Activated naive CD8-positive, alpha-beta T cell (primary cell): ENCODE results near the gene GTPBP6.
"Not testable (repeated sequence)": the region's sequence is repeated elsewhere in the genome, so short reads cannot be mapped to it uniquely, and the experiment has no call there.

Source experiments
- H3K27ac Mint-ChIP-seq: one replicate; pipeline ENCODE4 v1.8.0; 2021; ENCODE audit warnings: mixed read lengths
- H3K27me3 Mint-ChIP-seq: one replicate; pipeline ENCODE4 v1.8.0; 2021; ENCODE audit warnings: mixed read lengths
- H3K36me3 Mint-ChIP-seq: one replicate; pipeline ENCODE4 v1.8.0; 2021; ENCODE audit warnings: mixed read lengths
- H3K4me1 Mint-ChIP-seq: one replicate; pipeline ENCODE4 v1.8.0; 2021; ENCODE audit warnings: low read depth, mixed read lengths
- H3K4me3 Mint-ChIP-seq: one replicate; pipeline ENCODE4 v1.8.0; 2021; ENCODE audit warnings: mild to moderate bottlenecking, mixed read lengths
- H3K9me3 Mint-ChIP-seq: one replicate; pipeline ENCODE4 v1.8.0; 2021; ENCODE audit warnings: low read depth, mixed read lengths

GTPBP6 gene

DNA sequence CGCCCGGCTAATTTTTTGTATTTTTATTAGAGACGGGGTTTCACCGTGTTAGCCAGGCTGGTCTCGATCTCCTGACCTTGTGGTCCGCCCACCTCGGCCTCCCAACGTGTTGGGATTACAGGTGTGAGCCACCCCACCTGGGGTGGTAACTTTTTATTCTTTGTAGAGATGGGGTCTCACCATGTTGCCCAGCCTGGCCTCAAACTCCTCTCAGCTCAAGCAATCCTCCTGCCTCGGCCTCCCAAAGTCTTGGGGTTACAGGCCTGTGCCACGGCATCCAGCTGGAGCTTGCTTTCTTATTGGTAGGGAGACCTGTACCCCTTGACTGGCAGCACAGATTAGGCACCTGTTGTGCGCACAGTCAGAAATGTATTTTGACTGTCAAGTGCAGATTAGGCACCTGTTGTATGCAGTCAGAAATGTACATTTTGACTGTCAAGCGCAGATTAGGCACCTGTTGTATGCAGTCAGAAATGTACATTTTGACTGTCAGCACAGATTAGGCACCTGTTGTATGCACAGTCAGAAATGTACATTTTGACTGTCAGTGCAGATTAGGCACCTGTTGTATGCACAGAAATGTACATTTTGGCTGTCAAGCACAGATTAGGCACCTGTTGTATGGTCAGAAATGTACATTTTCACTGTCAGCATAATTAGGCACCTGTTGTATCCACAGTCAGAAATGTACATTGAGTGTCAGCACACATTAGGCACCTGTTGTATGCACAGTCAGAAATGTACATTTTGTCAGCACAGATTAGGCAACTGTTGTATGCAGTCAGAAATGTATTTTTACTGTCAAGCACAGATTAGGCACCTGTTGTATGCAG lies 12.6 kb downstream of the GTPBP6 start:
- not testable (repeated sequence) for H3K36me3 Mint-ChIP-seq, H3K9me3 Mint-ChIP-seq, H3K4me3 Mint-ChIP-seq, H3K4me1 Mint-ChIP-seq, H3K27me3 Mint-ChIP-seq, H3K27ac Mint-ChIP-seq

- no peaks in the 10 kb centered on the region for H3K4me1 Mint-ChIP-seq
- H3K27ac Mint-ChIP-seq, result no peak overlapping the region
- no peaks in the 10 kb centered on the region for H3K36me3 Mint-ChIP-seq
- H3K9me3 Mint-ChIP-seq, result no peaks in the 10 kb centered on the region
- no peaks in the 10 kb centered on the region for H3K27me3 Mint-ChIP-seq
- no peak overlapping the region for H3K4me3 Mint-ChIP-seq
These were observed 15.6 kb downstream of the GTPBP6 start for GRCh38 chrX:302975-303374.

DNA sequence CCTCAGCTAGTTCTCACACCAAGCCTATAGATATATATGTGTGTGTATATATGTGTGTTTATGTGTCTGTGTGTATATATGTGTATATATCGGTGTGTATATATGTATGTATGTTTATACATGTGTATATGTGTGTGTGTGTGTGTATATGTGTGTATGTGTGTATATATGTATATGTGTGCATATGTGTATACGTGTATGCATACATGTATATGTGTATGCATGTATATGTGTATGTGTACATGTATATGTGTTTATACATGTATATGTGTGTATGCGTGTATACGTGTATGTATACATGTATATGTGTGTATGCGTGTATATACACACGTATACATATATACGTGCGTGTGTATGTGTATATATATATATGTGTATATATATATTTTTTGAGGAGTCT lies 18.3 kb downstream of the GTPBP6 start:
- no peaks in the 10 kb centered on the region for H3K9me3 Mint-ChIP-seq
- H3K27me3 Mint-ChIP-seq, result no peaks in the 10 kb centered on the region
- no peaks in the 10 kb centered on the region for H3K4me1 Mint-ChIP-seq
- H3K36me3 Mint-ChIP-seq, result no peaks in the 10 kb centered on the region
- H3K27ac Mint-ChIP-seq, result no peak overlapping the region
- H3K4me3 Mint-ChIP-seq, result no peak overlapping the region

GRCh38 chrX:298993-299392 lies 19.6 kb downstream of the GTPBP6 start:
- no peaks in the 10 kb centered on the region for H3K27me3 Mint-ChIP-seq
- no peak overlapping the region for H3K4me3 Mint-ChIP-seq
- no peaks in the 10 kb centered on the region for H3K4me1 Mint-ChIP-seq
- no peak overlapping the region for H3K27ac Mint-ChIP-seq
- H3K36me3 Mint-ChIP-seq, result no peaks in the 10 kb centered on the region
- no peaks in the 10 kb centered on the region for H3K9me3 Mint-ChIP-seq

- Mint-ChIP-seq H3K27ac (no peak overlapping the region), H3K9me3 (no peaks in the 10 kb centered on the region), H3K4me1 (no peaks in the 10 kb centered on the region), H3K27me3 (no peaks in the 10 kb centered on the region), H3K36me3 (peaks cover 5% of the 10 kb centered on the region), H3K4me3 (no peak overlapping the region)
These were observed 23.5 kb downstream of the GTPBP6 start for GRCh38 chrX:295136-295535.

DNA sequence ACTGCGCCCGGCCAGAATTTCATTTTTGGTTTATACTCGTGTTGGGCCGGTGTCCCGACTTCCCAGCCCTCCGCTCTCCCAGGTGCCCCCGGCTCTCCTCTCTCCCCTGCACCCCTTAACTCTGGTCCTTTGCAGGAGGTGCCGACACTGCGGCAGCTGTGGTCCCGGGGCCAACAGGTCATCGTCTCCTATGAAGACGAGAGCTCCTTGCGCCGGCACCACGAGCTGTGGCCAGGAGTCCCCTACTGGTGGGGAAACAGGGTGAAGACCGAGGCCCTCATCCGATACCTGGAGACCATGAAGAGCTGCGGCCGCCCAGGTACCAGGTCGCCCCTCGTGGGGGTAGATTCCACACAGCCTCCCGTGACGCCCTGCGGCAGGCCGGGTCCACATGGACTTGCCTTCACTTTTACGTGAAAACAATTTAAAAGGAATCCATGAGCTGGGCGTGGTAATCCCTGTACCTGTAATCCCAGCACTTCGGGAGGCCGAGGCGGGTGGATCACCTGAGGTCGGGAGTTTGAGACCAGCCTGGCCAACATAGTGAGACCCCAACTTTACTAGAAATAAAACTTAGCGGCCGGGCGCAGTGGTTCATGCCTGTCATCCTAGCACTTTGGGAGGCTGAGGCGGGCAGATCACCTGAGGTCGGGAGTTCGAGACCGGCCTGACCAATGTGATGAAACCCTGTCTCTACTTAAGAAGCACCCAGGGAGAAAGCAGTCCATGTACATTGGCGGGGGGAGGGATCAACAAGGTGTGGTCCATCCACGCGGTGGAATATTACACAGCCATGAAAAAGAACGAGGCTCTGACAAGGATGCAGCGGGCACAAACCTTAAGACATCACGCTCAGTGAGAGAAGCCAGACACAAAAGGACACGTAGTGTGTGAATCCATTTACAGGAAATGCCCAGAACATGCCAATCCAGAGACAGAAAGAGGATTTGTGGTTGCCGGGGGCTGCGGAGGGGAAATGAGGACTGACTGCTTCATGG lies 25.4 kb downstream of the GTPBP6 start:
- H3K27me3 Mint-ChIP-seq, result no peaks in the 10 kb centered on the region
- no peak overlapping the region for H3K4me3 Mint-ChIP-seq
- no peaks in the 10 kb centered on the region for H3K4me1 Mint-ChIP-seq
- no peaks in the 10 kb centered on the region for H3K9me3 Mint-ChIP-seq
- peaks cover 5% of the 10 kb centered on the region for H3K36me3 Mint-ChIP-seq
- no peak overlapping the region for H3K27ac Mint-ChIP-seq

DNA sequence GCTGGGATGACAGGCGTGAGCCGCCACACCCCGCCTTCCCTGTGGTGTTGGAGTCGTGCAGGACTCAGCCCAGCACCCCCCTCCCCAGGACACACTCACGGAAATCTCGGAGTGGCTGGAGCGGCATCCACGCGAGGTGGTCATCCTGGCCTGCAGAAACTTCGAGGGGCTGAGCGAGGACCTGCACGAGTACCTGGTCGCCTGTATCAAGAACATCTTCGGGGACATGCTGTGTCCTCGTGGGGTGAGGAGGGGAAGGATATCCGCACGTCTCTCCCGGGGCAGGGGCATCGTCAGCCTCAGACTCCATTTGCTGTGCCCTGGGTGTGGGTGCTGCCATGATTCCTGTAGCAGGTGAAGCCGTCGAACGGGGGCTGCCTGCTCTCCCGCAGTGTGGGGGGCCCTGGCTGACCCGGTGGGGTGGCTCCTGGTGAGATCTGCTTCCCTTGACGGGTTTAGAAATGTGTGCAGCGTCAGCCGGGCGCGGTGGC lies 27.1 kb downstream of the GTPBP6 start:
- H3K9me3 Mint-ChIP-seq, result no peaks in the 10 kb centered on the region
- H3K4me1 Mint-ChIP-seq, result peaks cover 4% of the 10 kb centered on the region
- H3K27ac Mint-ChIP-seq, result no peak overlapping the region
- H3K4me3 Mint-ChIP-seq, result no peak overlapping the region
- H3K27me3 Mint-ChIP-seq, result no peaks in the 10 kb centered on the region
- H3K36me3 Mint-ChIP-seq, result peaks cover 5% of the 10 kb centered on the region

GRCh38 chrX:290476-291166 lies 28.0 kb downstream of the GTPBP6 start:
- peaks cover 5% of the 10 kb centered on the region for H3K36me3 Mint-ChIP-seq
- no peaks in the 10 kb centered on the region for H3K9me3 Mint-ChIP-seq
- no peak overlapping the region for H3K4me3 Mint-ChIP-seq
- H3K27me3 Mint-ChIP-seq, result no peaks in the 10 kb centered on the region
- H3K27ac Mint-ChIP-seq, result no peak overlapping the region
- peaks cover 9% of the 10 kb centered on the region for H3K4me1 Mint-ChIP-seq

DNA sequence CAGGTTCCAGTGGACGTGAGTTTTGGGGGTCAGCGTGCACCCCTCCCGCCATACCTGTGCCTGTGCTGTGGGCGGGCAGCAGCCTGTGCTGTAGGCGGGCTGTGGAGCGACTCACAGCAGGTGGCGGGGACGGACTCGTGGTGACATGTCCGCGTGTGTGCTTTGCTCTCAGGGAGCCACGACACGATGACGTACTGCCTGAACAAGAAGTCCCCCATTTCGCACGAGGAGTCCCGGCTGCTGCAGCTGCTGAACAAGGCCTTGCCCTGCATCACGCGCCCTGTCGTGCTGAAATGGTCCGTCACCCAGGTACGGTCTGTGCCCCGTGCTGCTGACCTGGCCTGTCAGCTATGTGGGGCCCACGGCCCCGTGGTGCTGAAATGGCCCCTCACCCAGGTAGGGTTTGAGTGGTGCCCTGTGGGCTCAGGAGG lies 30.0 kb downstream of the GTPBP6 start:
- Mint-ChIP-seq H3K36me3 (peaks cover 7% of the 10 kb centered on the region), H3K27me3 (no peaks in the 10 kb centered on the region), H3K4me3 (no peak overlapping the region), H3K4me1 (peaks cover 15% of the 10 kb centered on the region), H3K27ac (no peak overlapping the region), H3K9me3 (no peaks in the 10 kb centered on the region)

DNA sequence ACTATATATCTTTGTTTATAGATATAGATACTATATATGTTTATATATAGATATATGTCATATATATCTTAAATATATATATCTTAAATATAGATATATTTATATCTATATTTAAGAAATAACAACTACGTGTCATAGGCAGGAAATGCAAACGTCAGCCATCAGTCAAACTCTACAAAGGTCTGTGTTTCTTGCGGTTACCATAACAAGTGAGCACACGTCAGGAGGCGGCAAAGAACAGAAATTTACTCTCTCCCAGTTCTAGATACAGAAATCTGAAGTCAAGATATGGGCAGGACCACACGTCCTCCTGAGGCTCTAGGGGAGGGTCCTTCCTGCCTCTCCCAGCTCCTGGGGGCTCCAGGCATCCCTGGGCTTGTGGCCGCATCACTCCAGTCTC lies 30.9 kb downstream of the GTPBP6 start:
- H3K4me1 Mint-ChIP-seq, result peaks cover 15% of the 10 kb centered on the region
- H3K27ac Mint-ChIP-seq, result no peak overlapping the region
- H3K9me3 Mint-ChIP-seq, result no peaks in the 10 kb centered on the region
- H3K27me3 Mint-ChIP-seq, result no peaks in the 10 kb centered on the region
- H3K36me3 Mint-ChIP-seq, result peaks cover 4% of the 10 kb centered on the region
- no peak overlapping the region for H3K4me3 Mint-ChIP-seq

DNA sequence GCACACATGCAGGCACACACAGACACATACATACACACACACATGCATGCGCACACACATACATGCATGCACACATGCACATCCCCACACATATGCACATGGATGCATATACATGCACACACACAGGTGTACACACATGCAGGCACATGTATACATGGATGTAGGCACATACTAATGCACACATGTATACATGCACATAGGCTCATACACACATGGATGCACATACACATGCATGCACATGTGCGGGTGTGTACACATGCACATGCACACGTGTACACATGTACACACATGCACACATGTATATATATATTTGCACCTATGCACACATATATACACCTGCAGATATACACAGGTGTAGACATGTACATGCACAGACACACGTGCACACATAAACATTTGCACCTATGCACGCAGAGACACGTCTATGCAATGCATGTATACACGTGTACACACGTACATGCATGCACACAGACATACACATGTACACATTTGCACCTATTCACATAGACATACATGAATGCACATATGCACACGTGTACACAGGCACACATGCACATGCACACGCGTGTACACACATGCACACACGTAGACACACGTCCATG lies 33.4 kb downstream of the GTPBP6 start:
- no peaks in the 10 kb centered on the region for H3K9me3 Mint-ChIP-seq
- no peak overlapping the region for H3K27ac Mint-ChIP-seq
- H3K27me3 Mint-ChIP-seq, result no peaks in the 10 kb centered on the region
- peaks cover 4% of the 10 kb centered on the region for H3K36me3 Mint-ChIP-seq
- peaks cover 22% of the 10 kb centered on the region for H3K4me1 Mint-ChIP-seq
- peak overlapping the region; percentile 70 for H3K4me3 Mint-ChIP-seq

DNA sequence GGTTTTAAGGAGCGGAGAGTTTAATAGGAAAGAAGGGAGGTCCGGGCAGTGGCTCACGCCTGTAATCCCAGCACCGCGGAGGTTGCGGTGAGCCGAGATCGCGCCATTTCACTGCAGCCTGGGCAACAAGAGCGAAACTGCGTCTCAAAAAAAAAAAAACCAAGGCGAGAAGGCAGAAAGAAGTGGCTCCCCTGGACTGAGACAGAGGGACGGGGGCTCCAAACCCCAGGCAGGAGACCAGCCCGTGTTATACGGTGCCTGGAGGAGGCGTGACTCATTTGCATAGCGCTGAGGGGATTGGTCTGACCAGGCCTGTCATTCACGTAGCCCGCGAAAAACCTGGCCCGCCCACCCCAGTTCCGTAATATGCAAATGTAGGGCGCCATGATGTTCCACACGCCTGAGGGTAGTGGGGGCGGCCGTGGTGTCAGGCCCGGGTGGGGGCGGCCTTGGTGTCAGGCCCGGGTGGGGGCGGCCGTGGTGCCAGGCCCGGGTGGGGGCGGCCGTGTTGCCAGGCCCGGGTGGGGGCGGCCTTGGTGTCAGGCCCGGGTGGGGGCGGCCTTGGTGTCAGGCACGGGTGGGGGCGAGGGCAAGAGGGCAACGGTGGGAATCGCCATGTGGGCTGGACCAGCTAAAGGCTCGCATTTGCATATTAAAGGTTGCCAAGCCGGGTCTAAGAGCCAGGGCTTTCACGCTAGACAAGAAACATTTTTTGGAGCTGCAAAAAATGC lies 35.3 kb downstream of the GTPBP6 start:
- Mint-ChIP-seq H3K36me3 (peaks cover 4% of the 10 kb centered on the region), H3K27ac (peak overlapping the region; percentile 98), H3K27me3 (no peaks in the 10 kb centered on the region), H3K4me1 (peaks cover 36% of the 10 kb centered on the region), H3K4me3 (peak overlapping the region; percentile 93), H3K9me3 (no peaks in the 10 kb centered on the region)

DNA sequence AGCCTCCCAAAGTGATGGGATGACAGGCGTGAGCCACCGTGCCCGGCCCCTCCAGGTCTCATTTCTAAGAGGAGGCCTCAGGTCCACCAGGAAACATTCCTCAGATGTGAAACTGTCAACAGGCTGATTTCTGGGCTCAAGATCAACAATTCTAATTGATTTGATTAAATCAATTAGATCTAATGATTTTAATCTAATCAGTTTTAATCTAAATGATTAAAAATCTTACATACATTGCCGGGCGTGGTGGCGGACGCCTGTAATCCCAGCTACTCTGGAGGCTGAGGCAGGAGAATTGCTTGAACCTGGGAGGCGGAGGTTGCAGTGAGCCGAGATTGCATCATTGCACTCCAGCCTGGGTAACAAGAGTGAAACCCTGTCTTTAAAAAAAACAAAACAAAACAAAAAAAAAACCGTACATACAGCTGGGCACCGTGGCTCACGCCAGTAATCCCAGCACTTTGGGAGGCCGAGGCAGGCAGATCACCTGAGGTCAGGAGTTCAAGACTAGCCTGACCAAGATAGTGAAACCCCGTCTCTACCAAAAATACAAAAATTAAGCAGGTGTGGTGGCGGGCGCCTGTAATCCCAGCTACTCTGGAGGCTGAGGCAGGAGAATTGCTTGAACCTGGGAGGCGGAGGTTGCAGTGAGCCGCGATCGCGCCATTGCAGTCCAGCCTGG lies 36.5 kb downstream of the GTPBP6 start:
- Mint-ChIP-seq H3K27ac (peak overlapping the region; percentile 61), H3K4me3 (peak overlapping the region; percentile 68), H3K4me1 (peaks cover 39% of the 10 kb centered on the region)
- not testable (repeated sequence) for H3K36me3 Mint-ChIP-seq, H3K9me3 Mint-ChIP-seq, H3K27me3 Mint-ChIP-seq
